Coronary artery (tissue), 2 donors: Measurements from ENCODE around the gene TRMT112.
A peak's percentile ranks its signal among the peaks of the same experiment; 100 is the strongest.

Experiments
- DNase-seq: peaks from one replicate; pipeline ENCODE4 v3.0.0-alpha.2; 2017; ENCODE audit warnings: low spot score
- H3K27ac ChIP-seq, 2 donors: fragments of 200-600 bp; sonication (generic); one replicate each; pipeline ENCODE4 v1.5.1; 2016 to 2019
- H3K4me3 ChIP-seq: fragments of 200-600 bp; sonication (generic); 2 replicates; pipeline ENCODE4 v1.5.1; 2016; ENCODE audit warnings: mild to moderate bottlenecking, moderate library complexity
- CTCF ChIP-seq: fragments of 200-600 bp; sonication (generic); IDR thresholded peaks from one replicate; pipeline ENCODE4 v1.5.1; 2019; ENCODE audit warnings: antibody characterized with exemption

TRMT112 gene

GRCh38 chr11:64349025-64349387 is 31.6 kb upstream of the TRMT112 start:
- no peak for DNase-seq
- H3K27ac ChIP-seq: no peak overlapping the region
- no peak for TF ChIP-seq CTCF
- no peak overlapping the region for H3K4me3 ChIP-seq

- DNase-seq: no peak
- no peak overlapping the region for H3K27ac ChIP-seq
- H3K4me3 ChIP-seq: no peak overlapping the region
- no peak for TF ChIP-seq CTCF
Observed at GRCh38 chr11:64348383-64349024, 31.1 kb upstream of the TRMT112 start.

- no peak overlapping the region for H3K4me3 ChIP-seq
- no peak for DNase-seq
- H3K27ac ChIP-seq: no peak overlapping the region
- TF ChIP-seq CTCF: no peak
Observed at GRCh38 chr11:64347193-64347867, 30.0 kb upstream of the TRMT112 start.

- Histone ChIP-seq H3K27ac (no peak overlapping the region), H3K4me3 (no peak overlapping the region)
- DNase-seq: no peak
- TF ChIP-seq CTCF: no peak
Observed at GRCh38 chr11:64344787-64345186, 27.4 kb upstream of the TRMT112 start.

GRCh38 chr11:64343767-64344559 is 26.6 kb upstream of the TRMT112 start:
- H3K27ac ChIP-seq: no peak overlapping the region
- no peak for DNase-seq
- TF ChIP-seq CTCF: no peak
- H3K4me3 ChIP-seq: no peak overlapping the region

GRCh38 chr11:64342869-64343745 is 25.7 kb upstream of the TRMT112 start:
- H3K27ac ChIP-seq: peak overlapping the region in 1 of 2 donors; percentile 77
- H3K4me3 ChIP-seq: peak overlapping the region; percentile 67
- DNase-seq: peak; percentile 69
- TF ChIP-seq CTCF: no peak
